Colonic mucosa (tissue), 4 donors: ENCODE measurements around the gene RECQL5. TPM values are rescaled to one million over a fixed set of nuclear protein-coding genes. Genes with fewer than 3 reads are reported as not detected.
A peak's percentile ranks its signal among the peaks of the same experiment; 100 is the strongest.

Experiments used
- DNase-seq: peaks from one replicate; pipeline ENCODE4 v3.0.0-alpha.2; 2020
- H3K27ac ChIP-seq: fragments of 200-600 bp; one replicate; pipeline ENCODE4 v1.8.0; 2021
- H3K27me3 ChIP-seq: fragments of 200-600 bp; one replicate; pipeline ENCODE4 v1.8.0; 2021
- H3K36me3 ChIP-seq: fragments of 200-600 bp; one replicate; pipeline ENCODE4 v1.8.0; 2021
- H3K4me1 ChIP-seq: fragments of 200-600 bp; one replicate; pipeline ENCODE4 v1.8.0; 2021; ENCODE audit warnings: mild to moderate bottlenecking
- H3K4me3 ChIP-seq: fragments of 200-600 bp; one replicate; pipeline ENCODE4 v1.8.0; 2021
- H3K9ac ChIP-seq, 2 donors: one replicate each; pipeline ENCODE4 v1.7.0; 2013; ENCODE audit warnings: control low read depth in 2 of 2, low read depth in 2 of 2, low read length in 2 of 2
- H3K9me3 ChIP-seq: fragments of 200-600 bp; one replicate; pipeline ENCODE4 v1.8.0; 2021
- CTCF ChIP-seq: fragments of 200-600 bp; IDR thresholded peaks from one replicate; pipeline ENCODE4 v1.8.0; 2022; ENCODE audit warnings: antibody characterized with exemption, mild to moderate bottlenecking
- intact Hi-C: fragments of 100-400 bp; cut with DNase I; formaldehyde crosslinking; loops from one replicate; pipeline ENCODE4 v1.14.1; 2022
- total RNA-seq, 2 donors: library from RNA; stranded (reverse); fragmentation: NEBNext Ultra II Directional in 1 of 2; extraction: Animal tissue kit (Norgen Biotek cat#: 25700) in 1 of 2; gene quantifications; one replicate each; pipeline ENCODE4 v1.2.1, GENCODE V29; 2021
- donor health status: healthy.
- donor health status: DM: no; HTN: no; CAD: no.
- donor health status: DM: no; HTN: no; CAD: no.

Gene RECQL5
- total RNA-seq, 2 donors from 2014 or later: 18.7 to 43.1 TPM

- Histone ChIP-seq H3K27ac (no peak overlapping the region), H3K4me3 (no peak overlapping the region), H3K36me3 (no peaks in the 10 kb centered on the region), H3K9me3 (no peaks in the 10 kb centered on the region), H3K4me1 (peaks cover 24% of the 10 kb centered on the region), H3K27me3 (no peaks in the 10 kb centered on the region), H3K9ac (peak overlapping the region; percentile 28 to 64)
- DNase-seq: peak; percentile 49
- intact Hi-C loops: no loop called here
- TF ChIP-seq CTCF: no peak
Observed at GRCh38 chr17:75637143-75637538, 29.8 kb downstream of the RECQL5 start.

- H3K4me1 ChIP-seq: peaks cover 22% of the 10 kb centered on the region
Observed at GRCh38 chr17:75636381-75637142, 30.4 kb downstream of the RECQL5 start.

GRCh38 chr17:75635610-75636202 lies 31.2 kb downstream of the RECQL5 start:
- no peak overlapping the region for H3K4me3 ChIP-seq
- intact Hi-C loops: no loop called here
- peak overlapping the region; percentile 36 for H3K27ac ChIP-seq
- no peaks in the 10 kb centered on the region for H3K36me3 ChIP-seq
- H3K27me3 ChIP-seq: no peaks in the 10 kb centered on the region
- peak; percentile 71 for DNase-seq
- no peak for TF ChIP-seq CTCF
- H3K9me3 ChIP-seq: no peaks in the 10 kb centered on the region
- H3K9ac ChIP-seq: peak overlapping the region; percentile 39 to 64
- H3K4me1 ChIP-seq: peaks cover 22% of the 10 kb centered on the region

More at GRCh38 chr17:75636381-75637142, 30.4 kb downstream of the RECQL5 start:
- intact Hi-C loops: no loop called here
- Histone ChIP-seq H3K9me3 (no peaks in the 10 kb centered on the region), H3K4me3 (no peak overlapping the region), H3K27ac (no peak overlapping the region), H3K9ac (peak overlapping the region; percentile 44 to 64), H3K36me3 (no peaks in the 10 kb centered on the region), H3K27me3 (no peaks in the 10 kb centered on the region)
- no peak for DNase-seq
- no peak for TF ChIP-seq CTCF

- no peak for TF ChIP-seq CTCF
- Histone ChIP-seq H3K4me3 (no peak overlapping the region), H3K36me3 (no peaks in the 10 kb centered on the region), H3K27ac (peak overlapping the region; percentile 36), H3K4me1 (peaks cover 22% of the 10 kb centered on the region), H3K9ac (peak overlapping the region; percentile 64 to 71), H3K9me3 (no peaks in the 10 kb centered on the region), H3K27me3 (no peaks in the 10 kb centered on the region)
- intact Hi-C loops: loop anchor here (5.0 kb wide), 1 partner anchor 112 kb away; no protein-coding TSS in a partner anchor
- no peak for DNase-seq
Observed at GRCh38 chr17:75634754-75635609, 32.0 kb downstream of the RECQL5 start.

- peaks cover 22% of the 10 kb centered on the region for H3K4me1 ChIP-seq
- no peaks in the 10 kb centered on the region for H3K36me3 ChIP-seq
- H3K9ac ChIP-seq: peak overlapping the region; percentile 13 to 71
- H3K27ac ChIP-seq: peak overlapping the region; percentile 73
- no peak overlapping the region for H3K4me3 ChIP-seq
- no peaks in the 10 kb centered on the region for H3K27me3 ChIP-seq
- no peak for TF ChIP-seq CTCF
- DNase-seq: no peak
- intact Hi-C loops: loop anchor here (5.0 kb wide), 1 partner anchor 113 kb away; no protein-coding TSS in a partner anchor
- H3K9me3 ChIP-seq: no peaks in the 10 kb centered on the region
Observed at GRCh38 chr17:75634376-75634740, 32.6 kb downstream of the RECQL5 start.
